ENCODE measurements around the gene GIPC1.
"Not testable (repeated sequence)": the region's sequence is repeated elsewhere in the genome, so short reads cannot be mapped to it uniquely, and the experiment has no call there.

Gene GIPC1

DNA sequence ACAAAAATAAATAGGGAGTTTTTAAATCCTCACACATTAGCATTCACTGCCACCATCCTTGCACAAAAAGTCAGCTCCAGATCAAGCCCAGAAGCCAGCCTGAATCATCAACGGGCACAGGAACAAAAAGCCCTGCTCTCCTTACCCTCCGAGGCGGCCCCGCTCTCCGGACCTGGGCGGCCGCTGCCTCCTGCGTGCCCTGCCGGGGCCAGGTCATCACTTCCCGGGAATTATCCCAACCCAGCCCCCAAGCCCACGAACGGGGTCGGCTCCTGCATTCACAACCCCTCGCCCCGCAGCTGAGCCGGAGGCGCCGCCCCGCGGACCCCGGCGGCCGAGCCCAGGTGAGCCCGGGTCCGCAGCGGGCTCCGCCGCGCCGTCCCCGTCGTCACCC lies 21.5 kb upstream of the GIPC1 start:
- DNase-seq, result no peak

DNA sequence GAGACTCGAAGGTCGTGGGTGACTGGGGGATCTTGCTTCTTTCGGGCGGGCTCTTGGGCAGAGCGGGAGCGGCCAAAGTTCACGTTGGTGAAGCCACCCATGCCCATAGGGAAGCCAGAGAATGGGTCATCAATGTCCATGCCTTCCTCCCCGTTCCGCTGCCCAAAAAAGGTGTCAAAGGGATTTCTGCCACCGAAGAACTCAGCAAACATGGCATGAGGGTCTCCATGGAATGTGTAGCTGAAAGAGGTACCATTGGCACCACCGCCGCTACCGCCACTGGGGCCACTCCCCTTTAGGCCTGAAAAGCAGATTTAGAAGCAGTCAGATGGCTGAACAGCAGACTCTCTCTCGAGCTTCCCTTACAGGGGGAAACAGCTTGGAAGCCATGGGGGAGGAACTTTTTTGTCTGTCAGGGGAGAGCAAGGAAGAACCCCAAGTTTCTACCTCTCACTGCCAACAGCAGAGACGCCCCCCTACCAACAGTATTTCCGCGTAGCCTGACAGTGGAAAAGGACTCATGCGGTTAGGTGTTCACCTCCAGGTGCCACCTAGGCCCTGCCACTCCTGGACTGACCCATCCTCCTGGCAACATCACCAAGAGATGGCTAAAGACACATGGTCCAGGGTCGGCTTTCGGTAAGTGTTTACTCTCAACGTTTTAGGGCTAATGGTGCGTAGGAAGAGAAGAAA lies 21.0 kb upstream of the GIPC1 start:
- DNase-seq, result no peak

DNA sequence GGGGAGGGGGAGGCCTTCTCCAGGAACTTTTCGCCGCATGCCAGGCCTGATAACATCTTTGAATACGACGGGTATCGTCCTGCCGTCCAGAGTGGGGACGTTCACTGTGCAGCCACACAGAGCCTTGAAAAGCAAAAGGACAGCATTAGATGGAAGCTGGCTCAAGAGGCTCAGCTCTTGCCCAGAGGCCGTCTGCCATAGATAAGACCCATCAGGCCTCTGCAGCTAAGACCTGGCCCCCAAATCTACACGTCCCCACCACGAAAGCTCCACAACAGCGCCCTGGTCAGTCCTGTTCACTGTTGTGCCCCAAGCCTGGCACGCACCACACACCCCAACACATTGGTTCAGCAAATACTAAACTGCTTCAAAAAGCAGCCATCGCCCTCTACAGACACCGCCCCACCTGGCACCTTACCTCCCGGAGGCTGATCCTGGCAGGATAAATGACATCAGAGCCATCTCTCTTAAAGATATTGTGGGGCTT lies 20.2 kb upstream of the GIPC1 start:
- no peak for DNase-seq

DNA sequence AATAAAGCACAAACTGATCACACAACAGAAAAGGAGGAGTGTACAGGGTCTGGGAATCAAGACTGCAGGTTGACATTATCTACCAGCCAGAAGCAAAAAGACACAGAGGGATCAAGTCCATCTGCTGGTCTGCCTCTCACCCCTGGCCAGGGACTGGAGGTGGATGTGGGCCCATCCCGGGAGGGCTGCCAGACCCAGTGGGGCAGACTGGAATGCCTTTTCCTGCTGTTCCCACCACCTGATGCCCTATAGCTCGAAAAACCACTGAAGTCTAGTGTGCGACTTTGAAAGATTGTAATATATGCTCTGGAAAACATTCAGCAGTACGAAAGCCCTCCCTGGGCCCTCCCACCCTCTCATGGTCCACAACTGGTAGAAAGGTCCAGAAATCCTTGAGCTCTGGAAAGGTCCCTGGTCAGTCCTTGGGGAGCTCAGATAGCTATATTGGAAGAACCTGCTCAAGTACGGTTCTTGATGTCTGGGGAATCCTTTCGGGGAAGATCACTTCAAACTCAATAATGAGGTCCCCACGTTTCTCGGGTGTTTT lies 19.6 kb upstream of the GIPC1 start:
- no peak for DNase-seq

DNA sequence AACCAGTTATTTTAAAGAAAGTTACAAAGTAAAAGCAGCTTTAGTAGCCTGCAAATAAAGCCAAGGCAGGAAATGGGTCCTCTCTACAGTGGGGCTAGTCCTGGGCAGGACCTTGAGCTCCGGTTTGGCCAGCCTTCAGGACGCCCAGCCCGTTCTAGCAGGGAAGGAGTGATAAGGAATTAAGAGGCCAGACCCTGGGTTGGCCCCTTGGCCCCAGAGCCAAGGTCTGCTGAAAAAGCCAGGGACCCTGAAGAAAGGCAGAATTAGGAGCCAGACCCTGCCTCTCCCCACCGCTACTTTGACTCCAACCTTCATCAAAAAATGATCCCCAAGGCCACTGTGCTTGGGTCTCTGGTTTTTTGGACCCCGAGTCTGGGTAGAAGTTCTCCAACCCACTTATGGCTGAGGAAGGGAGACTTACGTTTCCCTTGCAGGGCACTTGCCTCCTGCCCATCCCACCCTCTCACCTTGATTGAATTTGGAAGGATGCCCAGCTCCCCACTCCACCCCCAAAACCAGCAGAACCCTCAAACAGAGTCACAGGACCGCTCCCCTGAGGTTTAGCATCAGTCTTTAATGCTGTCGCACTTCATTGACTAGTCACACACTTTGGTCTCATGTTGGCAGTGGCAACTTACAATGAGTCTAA lies 18.4 kb upstream of the GIPC1 start:
- no peak for DNase-seq

DNA sequence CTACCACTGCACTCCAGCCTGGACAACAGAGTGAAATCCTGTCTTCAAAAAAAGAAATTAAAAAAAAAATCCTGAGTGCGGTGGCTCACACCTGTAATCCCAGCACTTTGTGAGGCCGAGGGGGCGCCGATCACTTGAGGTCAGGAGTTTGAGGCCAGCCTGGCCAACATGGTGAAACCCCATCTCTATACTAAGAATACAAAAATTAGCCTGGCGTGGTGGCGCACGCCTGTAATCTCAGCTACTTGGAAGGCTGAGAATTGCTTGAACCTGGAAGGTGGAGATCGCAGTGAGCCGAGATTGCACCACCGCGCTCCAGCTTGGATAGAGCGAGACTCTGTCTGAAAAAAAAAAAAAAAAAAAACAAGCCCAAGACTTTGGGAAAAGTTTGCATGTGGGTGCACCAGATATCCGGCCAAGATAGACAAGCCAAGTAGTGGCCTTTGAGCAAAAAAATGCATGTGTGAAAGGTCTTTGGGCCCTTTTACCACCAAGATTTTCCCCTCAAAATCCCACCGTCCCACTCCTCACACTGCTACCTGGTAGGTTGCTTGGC lies 16.6 kb upstream of the GIPC1 start:
- no peak for DNase-seq

DNA sequence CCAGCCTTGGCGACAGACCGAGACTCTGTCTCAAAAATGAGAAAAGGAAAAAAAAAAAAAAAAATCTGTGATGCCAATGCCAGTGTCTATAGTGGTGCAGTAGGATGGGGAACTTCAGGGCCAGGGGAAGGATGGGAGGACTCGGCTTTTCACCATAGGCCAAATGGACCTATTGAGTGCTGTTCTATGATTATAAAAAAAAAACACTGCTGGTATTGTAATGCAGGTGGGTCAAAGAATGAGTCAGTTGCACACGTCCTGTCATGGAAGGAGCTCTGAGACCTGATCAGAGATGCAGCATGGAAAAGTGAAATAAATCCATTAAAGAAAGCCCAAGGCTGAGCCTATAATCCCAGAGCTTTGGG lies 15.3 kb upstream of the GIPC1 start:
- no peak for DNase-seq

DNA sequence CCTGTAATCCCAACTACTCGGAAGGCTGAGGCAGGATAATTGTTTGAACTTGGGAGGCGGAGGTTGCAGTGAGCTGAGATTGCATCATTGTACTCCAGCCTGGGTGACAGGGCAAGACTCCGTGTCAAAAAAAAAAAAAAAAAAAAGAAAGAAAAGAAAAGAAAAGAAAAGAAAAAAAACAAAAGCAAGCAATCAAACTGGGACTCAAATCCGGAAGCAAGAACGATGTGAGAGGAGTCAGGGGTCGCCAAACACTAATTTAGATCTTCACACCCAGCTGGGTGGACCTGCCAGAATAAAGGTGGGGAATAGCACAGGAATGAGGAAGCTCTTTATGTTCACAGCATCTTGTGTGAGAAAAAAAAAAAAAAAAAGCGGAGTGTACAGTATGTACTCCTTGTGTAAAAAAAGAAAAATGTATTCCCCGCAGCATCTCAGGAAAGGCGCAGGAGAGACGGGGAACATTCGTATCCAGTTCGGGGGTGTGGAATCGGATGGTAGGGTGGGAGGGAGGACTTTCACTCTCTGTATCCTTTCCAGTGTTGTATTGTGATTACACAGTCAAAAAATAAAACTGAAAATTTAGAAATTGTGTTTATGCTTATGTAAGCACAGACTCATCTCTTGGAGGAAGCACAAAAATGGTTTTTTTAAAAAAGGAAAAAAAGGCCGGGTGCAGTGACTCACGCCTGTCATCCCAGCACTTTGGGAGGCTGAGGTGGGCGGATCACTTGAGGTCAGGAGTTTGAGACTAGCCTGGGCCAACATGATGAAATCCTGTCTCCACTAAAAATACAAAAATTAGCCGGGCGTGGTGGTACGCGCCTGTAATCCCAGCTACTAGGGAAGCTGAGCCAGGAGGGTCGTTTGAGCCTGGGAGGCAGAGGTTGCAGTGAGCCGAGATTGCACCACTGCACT lies 14.6 kb upstream of the GIPC1 start:
- DNase-seq, result no peak

DNA sequence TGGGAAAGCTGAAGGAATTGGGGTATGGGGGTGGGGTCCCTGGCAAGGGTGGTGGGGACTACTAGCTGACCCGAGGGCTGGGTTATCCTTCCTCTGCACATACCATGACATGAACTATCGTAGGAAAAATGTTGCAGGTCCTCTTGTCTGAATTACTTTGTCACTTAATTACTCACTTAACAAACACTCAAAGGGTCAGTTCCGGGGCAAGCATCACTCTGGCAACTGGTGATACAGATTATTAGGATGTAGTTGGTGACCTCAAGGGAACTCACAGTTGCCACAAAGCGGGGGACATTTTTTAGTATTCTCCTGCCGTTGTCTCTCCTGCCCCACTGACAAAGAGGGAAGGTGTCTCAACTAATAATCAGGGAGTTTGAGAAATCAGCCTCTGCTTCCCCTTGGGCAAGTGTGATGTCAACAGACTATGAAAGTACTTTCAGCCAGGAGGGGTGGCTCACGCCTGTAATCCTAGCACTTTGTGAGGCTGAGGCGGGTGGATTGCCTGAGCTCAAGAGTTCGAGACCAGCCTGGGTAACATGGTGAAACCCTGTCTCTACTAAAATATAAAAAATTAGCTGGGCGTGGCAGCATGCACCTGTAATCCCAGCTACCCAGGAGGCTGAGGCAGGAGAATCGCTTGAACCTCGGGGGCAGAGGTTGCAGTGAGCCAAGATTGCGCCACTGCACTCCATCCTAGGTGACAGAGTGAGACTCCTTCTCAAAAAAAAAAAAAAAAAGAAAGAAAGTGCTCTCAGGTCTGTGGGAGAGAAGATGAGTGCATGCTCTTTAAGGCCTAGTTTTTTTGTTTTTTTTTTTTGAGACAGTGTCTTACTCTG lies 12.0 kb upstream of the GIPC1 start:
- no peak for DNase-seq

DNA sequence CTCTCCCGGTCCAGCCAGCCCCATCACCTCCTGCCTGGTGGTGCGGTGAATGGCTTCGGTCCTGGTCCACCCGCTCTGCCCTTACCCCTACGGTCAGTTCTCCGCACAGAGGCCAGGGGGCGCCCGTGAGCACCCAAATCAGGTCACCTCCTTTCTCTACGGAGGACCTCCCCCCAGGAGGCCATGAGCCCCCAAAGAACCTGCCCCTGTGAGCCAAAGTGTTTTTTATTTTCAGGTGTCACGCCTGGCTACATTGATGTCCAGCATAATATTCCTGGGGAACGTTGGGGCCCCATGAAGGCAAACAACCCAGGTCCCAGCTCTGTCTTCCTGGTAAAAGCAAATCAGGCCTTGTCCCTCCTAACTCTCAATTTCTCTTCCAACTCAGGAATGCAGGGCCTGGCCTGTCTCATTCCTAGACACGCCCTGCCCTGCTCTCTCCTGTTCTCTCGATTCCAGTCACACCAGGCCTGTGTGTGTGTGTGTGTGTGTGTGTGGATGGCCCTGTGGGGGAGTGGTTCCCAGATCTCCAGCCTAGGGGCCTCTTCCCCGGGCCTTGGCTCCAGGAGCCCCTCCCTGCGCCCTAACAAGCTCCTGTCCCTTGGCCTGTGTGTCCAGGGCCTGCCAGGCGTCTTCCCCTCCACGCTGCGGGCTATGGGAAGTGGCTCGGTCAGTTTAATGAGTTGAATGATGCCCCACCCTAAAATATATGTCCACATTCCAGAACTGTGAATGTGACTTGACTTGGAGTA lies 9.7 kb upstream of the GIPC1 start:
- DNase-seq, result no peak

DNA sequence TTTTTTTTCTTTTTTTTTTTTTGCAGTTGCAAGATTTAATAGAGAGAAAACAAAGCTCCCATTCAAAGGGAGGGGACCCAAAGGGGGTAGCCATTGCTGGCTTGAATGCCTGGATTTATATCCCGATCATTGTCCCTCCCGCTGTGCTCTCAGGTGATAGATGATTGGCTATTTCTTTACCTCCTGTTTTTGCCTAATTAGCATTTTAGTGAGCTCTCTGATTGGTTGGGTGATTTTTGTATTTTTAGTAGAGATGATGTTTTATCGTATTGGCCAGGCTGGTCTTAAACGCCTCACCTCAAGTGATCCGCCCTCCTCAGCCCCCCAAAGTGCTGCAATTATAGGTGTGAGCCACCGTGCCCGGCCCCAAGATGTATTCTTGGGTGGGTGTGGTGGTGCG lies 8.6 kb upstream of the GIPC1 start:
- DNase-seq, result not testable (repeated sequence)

DNA sequence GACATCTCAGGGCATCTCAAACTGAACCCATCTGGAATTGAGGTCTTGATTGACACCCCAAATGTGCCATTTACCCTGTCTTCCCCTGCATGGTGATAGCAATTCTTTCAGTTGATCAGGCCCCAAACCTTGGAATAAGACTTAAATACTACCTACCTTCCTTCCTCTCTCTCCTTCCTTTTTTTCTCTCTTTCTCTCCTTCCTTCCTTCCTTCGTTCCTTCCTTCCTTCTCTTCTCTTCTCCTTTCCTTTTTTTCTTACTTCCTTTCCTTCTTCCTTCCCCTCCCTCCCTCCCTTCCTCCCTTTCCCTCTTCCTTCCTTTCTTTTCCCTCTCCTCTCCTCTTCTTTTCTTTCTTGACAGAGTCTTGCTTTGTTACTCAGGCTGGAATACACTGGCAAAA lies 7.4 kb upstream of the GIPC1 start:
- DNase-seq, result no peak

DNA sequence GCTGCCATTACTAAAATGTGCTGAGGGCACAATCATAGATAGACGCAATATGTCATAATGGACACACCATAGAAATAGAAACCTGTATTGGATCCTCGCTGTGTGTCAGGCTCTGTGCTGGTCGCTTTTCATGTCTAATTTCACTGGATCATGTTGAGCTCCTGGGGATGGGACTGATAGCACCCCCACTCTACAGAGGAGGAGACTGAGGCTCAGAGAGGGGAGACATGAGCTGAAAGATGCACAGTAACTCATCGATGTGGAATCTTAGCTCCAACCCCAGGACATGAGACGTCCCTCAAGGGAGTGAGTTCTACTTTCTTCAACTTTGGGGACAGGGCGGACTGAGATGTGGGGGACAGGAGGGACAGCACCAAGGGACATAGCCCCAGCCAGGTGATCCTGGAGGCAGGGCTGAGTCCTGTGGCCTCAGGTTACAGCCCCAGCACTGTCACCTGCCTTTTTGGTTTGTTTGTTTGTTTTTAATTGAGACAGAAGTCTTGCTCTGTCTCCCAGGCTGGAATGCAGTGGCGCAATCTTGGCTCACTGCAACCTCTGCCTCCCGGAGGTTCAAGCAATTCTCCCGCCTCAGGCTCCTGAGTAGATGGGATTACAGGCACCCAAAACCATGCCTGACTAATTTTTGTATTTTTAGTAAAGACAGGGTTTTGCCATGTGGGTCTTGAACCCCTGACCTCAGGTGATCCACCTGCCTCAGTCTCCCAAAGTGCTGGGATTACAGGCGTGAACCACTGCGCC lies 6.6 kb upstream of the GIPC1 start:
- DNase-seq, result no peak

DNA sequence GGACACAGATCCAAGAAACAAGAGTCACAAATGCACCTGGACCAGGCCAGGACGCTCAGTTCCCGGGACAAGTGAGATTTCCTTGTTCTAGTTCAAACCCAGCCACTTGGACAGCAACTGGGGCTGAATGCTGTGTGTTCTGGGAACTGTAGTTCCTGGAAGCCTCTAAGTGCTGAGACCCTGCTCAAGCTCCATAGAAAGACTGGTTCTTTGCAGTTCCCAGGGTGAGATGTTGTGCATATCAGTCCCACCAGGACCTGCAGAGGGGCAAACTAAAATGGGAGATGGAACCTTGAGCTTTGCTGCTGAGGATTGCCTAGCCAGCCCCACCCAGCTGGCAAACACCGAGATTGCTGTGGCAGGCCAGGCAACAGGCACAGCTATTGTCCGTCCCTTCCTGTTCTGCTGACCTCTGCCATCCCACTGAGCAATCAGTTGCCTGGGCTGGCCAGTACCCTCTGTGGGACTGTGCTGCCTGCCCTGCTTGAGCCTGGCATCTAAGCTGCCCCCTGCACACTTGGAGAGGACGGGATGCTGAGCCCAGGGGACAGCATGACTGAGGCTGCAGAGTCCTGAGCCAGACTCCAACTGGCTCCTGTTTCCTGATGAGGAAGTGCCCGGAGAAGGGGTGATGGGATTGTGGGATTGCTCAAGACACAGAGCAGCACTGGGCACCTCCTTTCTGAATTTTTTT lies 1.4 kb upstream of the GIPC1 start:
- no peak for DNase-seq

DNA sequence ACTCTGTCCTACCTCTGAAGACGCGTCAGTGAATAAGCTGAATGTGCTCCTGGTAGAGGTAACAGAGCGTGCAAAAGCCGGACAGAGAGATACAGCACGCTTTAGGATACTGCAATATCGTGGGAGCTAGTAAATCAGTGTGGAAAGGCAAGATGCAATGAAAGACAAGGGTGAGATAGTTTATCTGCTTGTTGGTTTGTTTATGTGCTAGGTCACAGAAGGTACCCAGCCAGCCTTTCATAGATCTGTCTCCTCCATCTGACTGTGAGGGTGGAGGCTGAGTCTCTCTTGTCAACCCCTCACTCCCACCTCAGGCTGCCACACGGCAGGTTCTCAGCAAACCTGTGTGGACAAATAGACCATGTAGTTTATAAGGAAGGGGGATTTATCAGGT lies 904 bp upstream of the GIPC1 start:
- DNase-seq, result no peak

DNA sequence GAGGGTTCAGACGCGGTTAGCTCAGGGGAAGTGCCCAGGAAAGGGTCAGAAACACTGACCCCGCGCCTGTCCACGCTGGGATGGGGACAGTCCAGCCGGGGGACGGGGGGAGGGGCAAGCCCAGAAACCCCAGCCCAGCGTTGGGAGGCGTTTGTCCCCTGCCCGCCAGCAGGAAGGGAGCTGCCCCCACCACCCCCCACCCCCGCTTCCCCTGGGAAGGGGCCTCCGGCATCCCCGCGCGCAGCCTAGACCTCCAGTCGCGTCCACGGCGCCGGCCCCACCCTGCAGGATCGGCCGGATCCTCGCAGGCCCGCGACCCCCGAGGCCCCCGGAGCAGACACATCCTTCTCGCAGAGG lies 277 bp downstream of the GIPC1 start:
- no peak for DNase-seq

DNA sequence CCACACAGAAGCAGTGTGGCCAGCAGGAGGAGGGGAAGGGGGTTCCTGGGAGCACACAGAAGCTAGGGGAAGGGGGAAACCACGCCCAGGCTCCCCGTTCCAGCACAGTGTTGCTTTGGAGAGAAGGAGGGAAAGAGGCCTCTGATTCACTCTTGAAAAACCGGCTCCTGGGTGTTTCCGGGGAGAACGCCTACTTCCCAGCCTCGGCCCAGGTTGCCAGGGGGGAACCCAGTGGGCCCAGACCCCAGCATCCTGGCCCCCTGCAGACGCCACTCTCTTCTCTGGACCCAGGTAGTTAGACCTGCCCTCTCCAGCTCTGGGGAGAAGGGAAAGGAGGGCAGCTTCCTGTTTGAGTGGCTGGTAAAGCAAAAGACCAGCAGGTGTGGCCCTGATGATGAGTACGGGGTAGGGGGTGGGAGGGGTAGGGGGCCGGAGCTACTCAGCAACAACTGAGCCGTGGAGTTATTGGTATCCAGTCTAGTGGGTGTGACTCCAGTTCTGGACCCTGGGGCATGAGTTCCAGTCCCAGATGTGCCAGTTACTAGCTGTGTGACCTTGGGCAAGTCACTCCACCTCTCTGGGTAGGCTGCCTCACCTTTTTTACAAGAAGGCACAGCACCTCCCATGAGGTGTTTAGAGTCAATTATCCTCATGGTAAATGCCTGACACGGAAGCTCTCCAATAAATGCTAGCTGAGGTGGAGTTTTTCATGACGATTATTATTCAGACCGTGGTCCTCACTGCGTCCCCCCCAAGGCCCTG lies 836 bp downstream of the GIPC1 start:
- no peak for DNase-seq

DNA sequence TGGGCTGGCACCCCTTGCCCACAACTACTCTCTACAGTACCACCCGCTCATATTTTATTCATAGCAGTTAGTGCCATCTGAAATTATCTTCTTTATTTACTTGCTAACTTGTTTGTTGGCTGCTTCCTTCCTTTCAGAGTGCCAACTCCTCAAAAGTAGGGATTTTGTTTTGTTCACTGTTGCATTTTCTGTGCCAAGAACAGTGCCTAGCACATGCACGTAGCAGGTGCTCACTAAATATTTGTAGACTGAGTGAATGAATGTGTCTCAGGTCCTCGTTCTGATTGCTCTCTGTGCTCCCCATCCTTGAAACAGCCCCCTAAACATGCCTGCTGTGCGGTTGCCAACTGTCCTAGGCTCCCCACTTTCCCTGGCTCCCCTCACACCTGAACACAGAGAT lies 1.5 kb downstream of the GIPC1 start:
- DNase-seq, result no peak

DNA sequence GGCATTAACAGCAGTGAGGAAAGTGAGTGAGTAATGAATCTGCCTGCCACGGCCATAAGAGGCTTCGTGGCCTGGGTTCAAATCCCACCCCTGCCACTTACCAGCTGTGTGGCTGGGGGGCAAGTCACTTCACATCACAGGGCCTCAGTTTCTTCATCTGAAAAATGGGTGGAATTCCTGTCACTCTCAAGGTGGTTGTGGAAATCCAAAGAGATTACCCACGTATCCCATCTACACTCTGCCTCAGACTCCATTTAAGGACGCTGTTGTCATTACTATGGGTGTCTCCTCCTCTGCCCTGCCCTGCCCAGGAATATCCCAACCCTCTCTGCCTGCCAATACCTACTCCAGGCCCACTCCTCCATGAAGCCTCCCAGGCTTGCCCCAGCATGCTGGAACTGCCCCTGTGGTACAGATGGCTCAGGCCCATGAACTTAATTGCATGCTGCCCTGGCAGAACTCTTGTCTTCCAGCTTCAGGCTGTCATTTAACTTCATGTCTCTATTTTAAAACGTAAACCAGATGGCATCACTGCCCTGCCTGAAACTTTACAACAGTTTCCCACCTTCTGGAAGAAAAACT lies 3.1 kb downstream of the GIPC1 start:
- DNase-seq, result no peak
